Right ventricle myocardium superior (tissue), 1 donor: ENCODE results near the gene KCNIP4. TPM values are rescaled to one million over a fixed set of nuclear protein-coding genes. Genes with fewer than 3 reads are reported as not detected.

Source experiments
- ATAC-seq: fragments of 200-7000 bp; cut with Tn5 transposase; one replicate; pipeline ENCODE4 v1.9.1; 2020; ENCODE audit warnings: mild to moderate bottlenecking; ENCODE audit not compliant: poor library complexity
- DNase-seq: peaks from one replicate; pipeline ENCODE4 v3.0.0-alpha.2; 2020
- intact Hi-C: fragments of 100-400 bp; cut with DNase I; formaldehyde crosslinking; loops from one replicate; pipeline ENCODE4 v1.11.2; 2022
- total RNA-seq: library from RNA; stranded (reverse); fragmentation: NEBNext Ultra II Directional; extraction: Animal tissue kit (Norgen Biotek cat#: 25700); gene quantifications from one replicate; pipeline ENCODE4 v1.2.1, GENCODE V29; 2021
- donor health status: DM: no; HTN: yes; CAD: no; lungs with severe emphysema.

KCNIP4 gene
- total RNA-seq, 1 donor from 2014 or later, result not detected

- no peak for ATAC-seq
- DNase-seq, result no peak
- intact Hi-C loops, result no loop called here
Measured at GRCh38 chr4:21921526-21922180, 26.9 kb downstream of the KCNIP4 start.

GRCh38 chr4:21915761-21916160 is 32.8 kb downstream of the KCNIP4 start:
- intact Hi-C loops, result no loop called here
- DNase-seq (no peak), ATAC-seq (no peak)

- no peak for ATAC-seq
- no peak for DNase-seq
- intact Hi-C loops, result no loop called here
Measured at GRCh38 chr4:21901831-21902230, 46.7 kb downstream of the KCNIP4 start.

GRCh38 chr4:21901281-21901680 is 47.3 kb downstream of the KCNIP4 start:
- no peak for ATAC-seq
- intact Hi-C loops, result no loop called here

GRCh38 chr4:21900211-21900610 is 48.4 kb downstream of the KCNIP4 start:
- DNase-seq (no peak), ATAC-seq (no peak)
- intact Hi-C loops, result no loop called here

More at GRCh38 chr4:21901281-21901680, 47.3 kb downstream of the KCNIP4 start:
- DNase-seq, result no peak

GRCh38 chr4:21898101-21898500 is 50.5 kb downstream of the KCNIP4 start:
- ATAC-seq, result no peak
- intact Hi-C loops, result no loop called here
- DNase-seq, result no peak

GRCh38 chr4:21896767-21897166 is 51.8 kb downstream of the KCNIP4 start:
- no peak for DNase-seq
- intact Hi-C loops, result no loop called here
- no peak for ATAC-seq

GRCh38 chr4:21893136-21893535 is 55.4 kb downstream of the KCNIP4 start:
- intact Hi-C loops, result no loop called here
- no peak for DNase-seq
- ATAC-seq, result no peak

GRCh38 chr4:21890231-21890630 is 58.3 kb downstream of the KCNIP4 start:
- ATAC-seq (no peak), DNase-seq (no peak)
- intact Hi-C loops, result no loop called here

- ATAC-seq, result no peak
- DNase-seq, result no peak
- intact Hi-C loops, result no loop called here
Measured at GRCh38 chr4:21888195-21888976, 60.2 kb downstream of the KCNIP4 start.

- no peak for DNase-seq
Measured at GRCh38 chr4:21887481-21887880, 61.1 kb downstream of the KCNIP4 start.

GRCh38 chr4:21885770-21886169 is 62.8 kb downstream of the KCNIP4 start:
- ATAC-seq, result no peak
- intact Hi-C loops, result no loop called here

More at GRCh38 chr4:21887481-21887880, 61.1 kb downstream of the KCNIP4 start:
- intact Hi-C loops, result no loop called here
- ATAC-seq, result no peak

GRCh38 chr4:21885241-21885640 is 63.3 kb downstream of the KCNIP4 start:
- intact Hi-C loops, result no loop called here
- DNase-seq (no peak), ATAC-seq (no peak)

More at GRCh38 chr4:21885770-21886169, 62.8 kb downstream of the KCNIP4 start:
- DNase-seq, result no peak

GRCh38 chr4:21884615-21885014 is 64.0 kb downstream of the KCNIP4 start:
- intact Hi-C loops, result no loop called here
- ATAC-seq (no peak), DNase-seq (no peak)

GRCh38 chr4:21882051-21882839 is 66.3 kb downstream of the KCNIP4 start:
- DNase-seq (no peak), ATAC-seq (no peak)
- intact Hi-C loops, result no loop called here

- DNase-seq (no peak), ATAC-seq (no peak)
- intact Hi-C loops, result no loop called here
Measured at GRCh38 chr4:21879187-21879586, 69.4 kb downstream of the KCNIP4 start.

GRCh38 chr4:21876711-21877110 is 71.9 kb downstream of the KCNIP4 start:
- no peak for ATAC-seq
- no peak for DNase-seq
- intact Hi-C loops, result no loop called here

- DNase-seq (no peak), ATAC-seq (no peak)
- intact Hi-C loops, result no loop called here
Measured at GRCh38 chr4:21873145-21873544, 75.4 kb downstream of the KCNIP4 start.

- DNase-seq (no peak), ATAC-seq (no peak)
- intact Hi-C loops, result no loop called here
Measured at GRCh38 chr4:21872101-21872500, 76.5 kb downstream of the KCNIP4 start.
